Left lobe of liver (tissue), 2 donors: ENCODE results near the gene HHATL. TPM values are rescaled to one million over a fixed set of nuclear protein-coding genes. Genes with fewer than 3 reads are reported as not detected.

Experiments used
- ATAC-seq: fragments of 200-7000 bp; cut with Tn5 transposase; one replicate; pipeline ENCODE4 v1.9.1; 2020; ENCODE audit warnings: mild to moderate bottlenecking, moderate library complexity
- DNase-seq: peaks from one replicate; pipeline ENCODE4 v3.0.0-alpha.2; 2020; ENCODE audit warnings: low spot score
- total RNA-seq: library from RNA; stranded (reverse); gene quantifications from one replicate; pipeline ENCODE4 v1.2.1, GENCODE V29; 2021
- donor health status: DM: no; HTN: no; CAD: no; lungs with moderate emphysema.
- donor health status: DM: no; HTN: yes; CAD: no.

Gene HHATL
- total RNA-seq, 1 donor from 2014 or later, result 0.40 TPM

- DNase-seq, result peak; percentile 46
Observed at GRCh38 chr3:42655331-42655888, 47.2 kb downstream of the HHATL start.

DNA sequence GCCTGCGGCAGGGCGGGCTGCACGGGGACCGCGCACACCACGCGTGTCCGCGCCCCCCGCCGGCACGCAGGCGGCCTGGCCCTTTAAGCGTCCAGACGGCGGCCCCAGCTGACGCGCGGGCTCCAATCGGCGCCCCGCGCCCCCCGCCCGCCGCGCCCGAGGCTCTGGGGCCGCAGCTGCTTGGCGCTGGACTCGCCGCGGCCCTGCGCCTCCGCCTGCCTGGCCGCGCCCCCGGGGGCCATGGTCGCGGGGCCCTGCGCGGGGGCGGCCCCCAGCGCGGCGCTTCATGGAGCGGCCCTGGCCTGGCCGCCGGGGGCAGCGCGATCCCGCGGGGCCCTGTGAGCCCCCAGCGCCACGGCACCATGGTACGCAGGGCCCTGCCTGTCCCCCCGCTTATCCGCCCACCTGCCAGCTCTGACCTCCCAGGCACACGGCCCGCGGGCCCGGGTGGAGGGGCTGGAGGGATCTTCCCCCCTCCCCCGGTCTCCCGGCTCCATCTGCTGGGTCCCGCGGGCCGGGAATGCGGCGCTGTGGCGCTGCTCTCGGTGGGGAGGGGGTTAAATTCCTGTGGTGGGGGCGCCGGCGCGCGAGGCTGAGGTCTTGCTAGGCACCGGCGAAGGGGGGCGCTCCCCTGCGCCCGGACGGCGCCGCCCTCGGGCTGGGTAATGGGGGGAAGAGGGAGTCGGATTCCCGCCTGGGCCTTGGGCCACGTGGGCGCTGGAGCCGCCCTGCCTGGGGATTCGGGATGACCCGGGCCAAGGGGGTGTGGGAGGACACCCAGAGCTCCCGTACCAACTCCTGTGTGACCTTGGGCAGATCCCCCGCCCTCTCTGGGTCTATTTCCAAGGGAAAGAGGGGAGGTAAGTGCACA, 48.0 kb downstream of the HHATL start:
- ATAC-seq, result peak; percentile 68

More at GRCh38 chr3:42655331-42655888, 47.2 kb downstream of the HHATL start:
- no peak for ATAC-seq

DNA sequence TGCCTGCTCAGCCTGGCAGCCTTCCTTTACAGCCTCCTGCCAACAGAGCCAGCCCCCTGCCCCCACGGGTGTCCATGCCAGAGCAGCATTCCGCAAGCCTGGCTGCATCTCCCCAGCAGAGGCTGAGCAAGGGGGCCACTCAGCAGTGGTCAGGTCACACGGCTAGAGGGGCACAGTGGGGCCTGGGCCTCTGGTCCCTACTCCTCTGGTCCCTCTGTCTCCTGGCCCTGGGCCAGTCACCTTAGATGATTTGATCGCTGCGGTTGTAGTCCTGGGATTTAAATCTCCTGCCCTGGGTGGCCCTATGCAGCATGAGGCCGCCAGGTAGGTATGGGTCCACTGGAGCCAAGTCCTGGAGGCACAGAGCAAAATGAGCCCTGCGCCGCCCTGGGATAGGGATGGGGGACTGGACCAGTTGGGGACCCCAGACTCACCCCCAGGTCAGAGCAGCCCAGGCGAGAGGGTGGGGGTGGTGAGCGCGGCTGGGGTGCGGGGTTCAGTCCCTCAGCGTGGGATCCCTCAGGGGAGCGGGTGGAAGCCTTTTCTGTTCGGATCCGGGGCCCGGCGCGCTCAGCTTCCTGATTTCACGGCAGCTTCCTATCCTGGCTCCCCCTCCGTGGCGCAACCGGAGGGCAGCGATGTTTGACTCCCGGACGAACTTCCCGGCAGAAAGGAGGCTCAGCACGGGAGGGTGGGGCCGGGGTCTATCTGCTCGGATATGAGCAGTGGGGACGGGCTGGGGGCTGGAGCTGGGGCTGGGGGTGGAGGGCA, 48.9 kb downstream of the HHATL start, which contains the start of gene ZBTB47:
Gene ZBTB47, plus strand, starts transcription at position 138 of the 771 bp plus-strand sequence. CDS start 4,659 bp downstream, outside the sequence.
- DNase-seq (peak; percentile 59), ATAC-seq (peak; percentile 31)

More for the DNA sequence above, 48.0 kb downstream of the HHATL start:
- DNase-seq, result peak; percentile 57

- DNase-seq (no peak), ATAC-seq (no peak)
Observed at GRCh38 chr3:42653303-42653559, 49.4 kb downstream of the HHATL start.

DNA sequence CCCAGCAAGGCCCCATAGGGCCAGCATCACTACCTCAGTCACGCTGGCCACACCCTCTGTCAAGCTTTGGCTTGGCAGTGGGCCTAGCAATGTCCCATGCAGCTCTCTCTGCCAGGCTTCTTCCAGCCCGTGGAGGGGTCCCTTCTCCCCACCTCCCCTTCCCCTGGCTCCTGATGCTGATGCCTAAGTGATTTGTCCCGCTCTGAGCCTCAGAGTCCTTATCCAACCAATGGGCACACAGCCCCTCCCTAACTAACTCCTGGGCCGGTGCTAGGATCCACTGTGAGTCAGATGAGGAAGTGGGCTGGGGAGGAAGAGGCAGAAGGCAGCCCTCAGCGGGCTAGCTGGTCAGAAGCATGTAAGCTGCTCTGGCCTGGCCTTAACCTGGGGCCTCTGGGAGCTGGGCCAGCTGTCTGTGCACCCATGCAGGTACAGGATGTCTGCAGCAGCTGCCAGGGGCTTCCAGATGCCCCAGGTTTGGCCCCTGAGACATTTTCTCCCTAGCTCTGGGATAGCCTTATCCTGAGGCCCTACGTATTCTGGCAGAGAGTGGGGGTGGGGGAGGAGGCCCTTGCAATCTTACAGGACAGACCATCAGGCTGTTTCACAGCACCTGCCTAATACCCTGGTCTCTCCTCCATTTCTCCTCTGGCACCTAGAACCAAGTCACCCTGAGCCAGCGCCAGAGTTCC, 49.8 kb downstream of the HHATL start:
- ATAC-seq (peak; percentile 23), DNase-seq (no peak)

DNA sequence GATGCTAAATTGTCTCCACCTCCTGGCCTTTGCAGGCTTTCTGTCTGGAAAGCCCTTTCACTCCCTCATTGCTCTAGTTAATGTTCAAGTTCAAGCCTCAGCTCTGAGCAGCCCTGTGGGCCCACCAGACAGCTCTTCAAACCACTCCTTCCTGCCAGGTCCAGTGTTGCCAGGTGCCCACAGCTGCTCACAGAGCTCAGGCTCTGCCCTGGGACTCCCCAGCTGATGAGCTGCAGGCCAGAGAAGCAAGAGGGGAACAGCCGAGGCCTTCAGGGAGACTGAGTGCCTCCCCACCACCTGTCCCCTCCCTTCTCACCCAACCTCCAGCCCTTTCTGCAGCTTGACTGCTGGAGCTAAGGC, 50.4 kb downstream of the HHATL start:
- ATAC-seq (no peak), DNase-seq (no peak)

DNA sequence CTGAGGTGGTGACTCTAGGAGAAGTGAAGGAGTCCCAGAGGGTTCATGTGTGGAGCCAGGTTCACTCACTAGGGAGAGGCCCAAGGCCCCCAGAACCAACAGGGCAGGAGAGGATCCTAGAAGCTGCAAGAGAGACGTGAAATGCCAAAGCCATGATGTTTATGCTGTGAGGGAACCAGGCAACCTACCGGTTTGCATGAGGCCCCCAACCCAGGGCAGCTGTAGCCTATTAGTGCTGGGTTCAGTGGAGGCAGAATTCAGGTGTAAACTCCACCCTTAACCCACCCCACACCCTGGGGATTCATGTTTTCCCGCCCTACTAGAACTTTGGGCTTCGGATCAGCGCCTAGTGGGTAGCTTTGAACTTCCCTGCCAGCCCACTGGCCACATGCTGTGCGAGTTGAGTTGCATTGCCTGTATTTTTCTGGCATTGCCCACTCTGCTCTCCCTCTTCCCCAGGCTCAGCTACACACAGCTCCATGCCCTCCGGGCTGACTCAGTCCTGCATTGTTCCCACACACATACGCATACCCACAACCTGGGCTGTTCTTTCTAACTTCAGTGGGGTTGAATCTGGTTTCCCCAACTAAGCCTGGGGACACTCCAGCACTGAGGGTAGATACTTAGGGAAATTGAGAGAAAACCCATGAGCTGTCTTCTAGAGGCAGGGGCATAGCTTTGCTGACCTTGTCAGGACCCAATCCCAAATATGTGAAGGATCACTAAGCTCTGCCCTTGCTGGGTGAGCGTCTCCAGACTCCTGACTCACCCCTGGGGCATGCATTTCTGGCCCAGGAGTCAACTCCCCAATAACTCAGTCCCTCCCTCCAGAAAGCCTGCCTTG, 51.1 kb downstream of the HHATL start:
- DNase-seq (no peak), ATAC-seq (no peak)

- no peak for DNase-seq
- no peak for ATAC-seq
Observed at GRCh38 chr3:42649783-42650182, 52.8 kb downstream of the HHATL start.

DNA sequence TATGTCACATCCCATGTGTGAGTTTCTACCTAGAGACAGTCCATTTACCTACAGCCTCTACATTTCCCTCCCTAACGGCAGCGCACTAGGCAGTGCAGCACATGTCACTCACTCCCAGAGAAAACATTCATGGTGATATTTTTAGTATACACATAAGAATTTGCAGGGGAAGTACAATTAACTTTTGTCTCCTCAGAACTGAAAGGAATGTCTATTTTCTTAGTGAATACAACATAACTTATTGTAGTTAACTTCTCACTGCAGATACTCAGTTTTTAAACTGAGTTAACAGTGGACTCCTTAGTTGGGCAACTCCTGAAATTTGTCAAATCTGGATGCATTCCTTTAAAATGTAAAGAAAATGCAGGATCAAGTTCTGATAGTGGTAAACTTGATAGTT, 53.6 kb downstream of the HHATL start:
- ATAC-seq (no peak), DNase-seq (no peak)

DNA sequence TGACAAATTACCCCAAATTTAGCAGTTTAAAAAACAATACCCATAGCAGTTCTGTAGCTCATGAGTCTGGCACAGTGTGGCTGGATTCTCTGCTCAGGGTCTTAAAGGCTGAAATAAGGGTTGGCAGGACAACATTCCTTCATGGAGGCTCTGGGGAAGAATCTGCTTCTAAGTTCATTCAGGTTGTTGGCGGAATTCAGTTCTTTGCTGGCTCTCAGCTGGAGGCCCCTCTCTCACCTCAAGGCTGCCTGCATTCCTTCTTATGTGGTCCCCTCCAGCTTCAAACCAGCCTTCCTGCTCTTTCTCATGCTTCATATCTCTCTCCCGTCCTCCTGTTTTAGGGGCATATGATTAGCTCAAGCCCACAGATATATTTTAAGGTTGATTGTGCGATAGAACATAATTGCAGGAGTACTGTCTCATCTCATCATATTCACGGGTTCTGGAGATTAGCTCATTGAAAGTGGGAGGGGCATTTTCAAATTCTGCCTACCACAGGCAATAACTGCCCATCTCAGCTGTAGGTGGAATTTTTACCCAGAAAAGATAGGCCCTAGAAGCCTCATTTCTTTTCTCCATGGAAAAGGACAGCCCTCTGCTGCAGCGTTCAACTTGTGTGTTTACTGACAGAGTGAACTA, 54.7 kb downstream of the HHATL start:
- DNase-seq (no peak), ATAC-seq (no peak)

Other genes starting within 250 kb of the HHATL start
- 27.0 TPM for gene VIPR1, start 200.2 kb downstream of the HHATL start, total RNA-seq
- gene SEC22C, start 120.8 kb downstream of the HHATL start, total RNA-seq, result 14.2 TPM
- 14.4 TPM for gene SS18L2, start 111.9 kb downstream of the HHATL start, total RNA-seq
- 29.2 TPM for gene NKTR, start 102.1 kb downstream of the HHATL start, total RNA-seq
- 5.0 TPM for gene ZBTB47, start 49.1 kb downstream of the HHATL start, total RNA-seq
- gene KLHL40, start 17.3 kb downstream of the HHATL start, total RNA-seq, result not detected
- 1.6 TPM for gene CCDC13, start 70.5 kb upstream of the HHATL start, total RNA-seq
- gene HIGD1A, start 101.7 kb upstream of the HHATL start, total RNA-seq, result 112 TPM
- 17.6 TPM for gene ACKR2, start 106.6 kb upstream of the HHATL start, total RNA-seq
- gene CYP8B1, start 173.1 kb upstream of the HHATL start, total RNA-seq, result 425 TPM
- 3.0 TPM for gene ZNF662, start 203.3 kb upstream of the HHATL start, total RNA-seq